ENCODE data around the gene MYH9.

- TF ChIP-seq CTCF (IDR thresholded peaks at IDR 0.05) = no peak
- no peak for TF ChIP-seq RCOR1 (IDR thresholded peaks at IDR 0.05; ENCODE audit: low read length)
- no peak for TF ChIP-seq EZH2phosphoT487 (IDR thresholded peaks at IDR 0.05; ENCODE audit: borderline replicate concordance, low read depth)
- no peak for TF ChIP-seq SMC3 (IDR thresholded peaks at IDR 0.05; ENCODE audit: low read depth, low read length)
- TF ChIP-seq REST (IDR thresholded peaks at IDR 0.05; ENCODE audit: low read depth, low read length) = no peak
- no peak for TF ChIP-seq TAF1 (IDR thresholded peaks at IDR 0.05; ENCODE audit: borderline replicate concordance, low read depth, low read length)
- no peak for TF ChIP-seq RFX5 (IDR thresholded peaks at IDR 0.05; ENCODE audit: low read length)
- TF ChIP-seq IRF3 (IDR thresholded peaks at IDR 0.05; ENCODE audit: low read depth, low read length) = no peak
- no peak for TF ChIP-seq TEAD4 (IDR thresholded peaks at IDR 0.05; ENCODE audit: borderline replicate concordance, insufficient read depth)
These were observed 18.1 kb upstream of the MYH9 start for GRCh38 chr22:36405671-36406538.

Measured in SK-N-SH (cell line).